Activated naive CD4-positive, alpha-beta T cell treated with anti-CD3 and anti-CD28 coated beads, Interleukin-2, amount 50 U/mL, for 72 hours (primary cell): ENCODE results near the gene ZNF497. TPM values are rescaled to one million over a fixed set of nuclear protein-coding genes. Genes with fewer than 3 reads are reported as not detected.
"Not testable (repeated sequence)": the region's sequence is repeated elsewhere in the genome, so short reads cannot be mapped to it uniquely, and the experiment has no call there.

Source experiments
- ATAC-seq, 2 donors: fragments of 150-1000 bp; cut with Tn5 transposase; 2 replicates each; pipeline ENCODE4 v1.10.0; 2021; ENCODE audit warnings: mild to moderate bottlenecking in 2 of 2, moderate library complexity in 2 of 2
- DNase-seq, 2 donors: peaks; one replicate each; pipeline ENCODE4 v3.0.0; 2021 to 2022; ENCODE audit warnings: low spot score in 2 of 2
- H3K27ac Mint-ChIP-seq, 2 donors: one replicate each; pipeline ENCODE4 v1.8.0; 2022; ENCODE audit warnings: mild to moderate bottlenecking in 2 of 2, mixed read lengths in 2 of 2
- H3K36me3 Mint-ChIP-seq, 2 donors: one replicate each; pipeline ENCODE4 v1.8.0; 2022; ENCODE audit warnings: mixed read lengths in 2 of 2
- H3K9me3 Mint-ChIP-seq, 2 donors: one replicate each; pipeline ENCODE4 v1.8.0; 2022; ENCODE audit warnings: mixed read lengths in 2 of 2
- total RNA-seq, 2 donors: library from RNA; stranded (reverse); gene quantifications; one replicate each; pipeline ENCODE4 v1.2.3, GENCODE V29; 2022

The ZNF497 gene
- total RNA-seq = 1 to 10 TPM in 1 of 2 donors, under 1 TPM in 1; 0.23 to 2.6 TPM

DNA sequence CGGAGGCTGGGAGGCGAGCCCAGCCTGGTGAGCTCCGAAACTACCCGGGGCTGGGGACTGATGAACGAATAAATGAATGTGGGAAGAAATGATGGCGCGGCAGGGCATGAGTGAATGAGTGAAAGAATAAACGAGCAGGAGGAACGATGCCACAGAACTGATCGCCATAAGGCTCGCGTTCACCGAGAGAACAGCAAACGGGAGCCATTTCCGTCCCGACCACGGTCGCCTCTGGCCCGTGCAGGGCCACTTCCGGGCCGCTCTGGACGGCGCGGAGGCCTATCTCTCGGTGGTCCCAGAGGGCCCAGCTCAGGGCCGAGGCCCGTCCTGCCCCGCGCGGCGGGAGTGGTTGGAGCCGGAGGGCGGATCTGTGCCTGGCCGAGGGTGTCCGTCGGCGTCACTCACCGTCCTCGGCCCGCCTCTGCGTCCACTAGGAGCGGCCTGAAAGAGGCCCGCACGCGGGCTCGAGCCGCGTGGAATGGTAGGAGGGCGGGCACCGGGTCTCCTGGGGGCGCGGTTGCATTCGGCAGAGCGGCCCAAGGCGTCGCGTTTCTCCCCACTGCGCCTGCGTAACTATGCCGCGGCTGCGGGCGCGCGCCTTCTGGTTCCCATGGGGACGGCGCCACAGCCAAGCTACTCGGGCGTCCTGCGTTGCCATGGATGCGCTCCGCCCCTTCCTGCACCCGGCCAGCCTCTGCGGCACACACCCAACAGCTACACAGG is at the start of gene ZNF497:
Gene ZNF497 (minus strand): TSS at position 480 of the 723 bp plus-strand sequence. CDS start 5,116 bp downstream, outside the sequence.
- H3K9me3 Mint-ChIP-seq = no peaks in the 10 kb centered on the region
- peak; percentile 97 for ATAC-seq

DNA sequence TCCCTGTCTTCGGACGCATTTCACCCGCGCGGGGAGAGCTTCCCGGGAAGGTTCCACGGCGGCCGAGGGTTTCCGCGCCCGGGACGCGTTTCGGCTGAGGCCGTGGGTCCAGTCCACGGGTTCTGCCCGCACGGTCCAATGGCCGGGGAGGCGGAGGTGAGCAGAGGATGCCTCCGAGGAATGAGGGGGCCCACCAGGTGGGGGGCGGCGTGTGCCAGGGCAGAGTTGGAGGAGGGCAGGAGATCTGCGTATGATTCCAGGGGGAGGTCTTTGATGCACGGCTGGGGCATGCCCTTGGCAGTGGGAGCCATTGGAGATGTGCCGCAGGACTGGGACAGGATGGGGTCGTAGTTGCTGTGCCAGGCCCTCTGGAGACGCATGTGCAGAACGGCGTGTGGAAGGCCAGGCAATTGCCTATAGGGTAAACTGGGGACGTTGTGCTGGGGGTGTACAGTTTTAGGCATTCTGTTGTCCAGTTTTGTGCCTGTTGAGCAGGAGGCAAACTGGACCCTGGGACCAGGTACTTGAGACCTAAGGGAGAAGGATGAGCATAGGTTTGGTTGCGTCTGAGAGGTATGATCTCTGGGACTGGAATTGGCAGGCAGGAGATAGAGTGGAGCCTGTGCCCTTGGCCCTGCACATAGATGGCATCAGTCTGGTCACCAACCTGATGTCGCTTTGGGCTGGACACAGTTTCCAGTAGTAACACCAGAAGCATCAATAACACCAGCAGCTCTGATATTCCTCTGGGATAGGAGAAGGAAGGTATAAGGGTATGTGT is 46.6 kb upstream of the ZNF497 start:
- no peaks in the 10 kb centered on the region for H3K9me3 Mint-ChIP-seq
- ATAC-seq (peak in 1 of 2 donors; percentile 23), DNase-seq (peak in 1 of 2 donors; percentile 46)
- peaks cover 6 to 15% of the 10 kb centered on the region in 2 donors for H3K36me3 Mint-ChIP-seq
- H3K27ac Mint-ChIP-seq = peak overlapping the region; percentile 83 to 92

More for the DNA sequence above, at the start of gene ZNF497:
- H3K27ac Mint-ChIP-seq = peak within 1 kb of the TSS; percentile 87 to 99
- H3K36me3 Mint-ChIP-seq = peaks cover 0 to 8% of the 10 kb centered on the region in 2 donors
- peak; percentile 96 to 97 for DNase-seq

- peak within 1 kb of the TSS; percentile 83 to 93 for H3K27ac Mint-ChIP-seq
- H3K36me3 Mint-ChIP-seq = peaks cover 6 to 15% of the 10 kb centered on the region in 2 donors
- no peaks in the 10 kb centered on the region for H3K9me3 Mint-ChIP-seq
- peak; percentile 94 to 97 for DNase-seq
- ATAC-seq = peak; percentile 92 to 97
Observed at GRCh38 chr19:58408152-58409009, 45.8 kb upstream of the ZNF497 start, which contains the start of gene ZNF584. Gene ZNF584 (plus strand): TSS chr19:58408649. CDS start chr19:58409148, 499 bp downstream.

DNA sequence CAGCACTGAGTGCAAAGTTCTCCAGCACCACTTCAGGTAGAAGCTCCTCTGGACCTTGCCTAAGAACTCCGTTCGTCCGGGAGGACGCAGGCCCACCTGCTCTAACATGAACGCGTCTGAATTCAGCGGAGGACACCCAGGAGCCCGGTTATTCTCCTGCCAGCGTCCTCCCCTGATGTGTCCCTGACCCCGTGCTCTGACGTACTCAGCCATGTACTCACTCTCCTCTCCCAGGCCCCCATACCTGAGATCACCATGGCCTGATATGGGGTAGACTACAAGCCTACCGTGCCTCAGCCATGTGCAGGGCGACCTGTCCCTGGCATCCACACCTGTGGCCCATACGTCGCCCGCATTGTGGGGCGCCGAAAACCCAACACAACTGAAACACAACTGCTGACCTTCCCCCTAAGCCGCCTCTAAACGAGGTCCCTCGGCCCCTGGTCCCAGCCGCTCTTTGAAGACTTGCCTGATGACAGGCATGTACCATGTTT is 45.2 kb upstream of the ZNF497 start:
- Mint-ChIP-seq H3K27ac (peak overlapping the region; percentile 83 to 93), H3K9me3 (no peaks in the 10 kb centered on the region), H3K36me3 (peaks cover 6 to 15% of the 10 kb centered on the region in 2 donors)
- peak in 1 of 2 donors; percentile 26 for ATAC-seq
- DNase-seq = no peak

DNA sequence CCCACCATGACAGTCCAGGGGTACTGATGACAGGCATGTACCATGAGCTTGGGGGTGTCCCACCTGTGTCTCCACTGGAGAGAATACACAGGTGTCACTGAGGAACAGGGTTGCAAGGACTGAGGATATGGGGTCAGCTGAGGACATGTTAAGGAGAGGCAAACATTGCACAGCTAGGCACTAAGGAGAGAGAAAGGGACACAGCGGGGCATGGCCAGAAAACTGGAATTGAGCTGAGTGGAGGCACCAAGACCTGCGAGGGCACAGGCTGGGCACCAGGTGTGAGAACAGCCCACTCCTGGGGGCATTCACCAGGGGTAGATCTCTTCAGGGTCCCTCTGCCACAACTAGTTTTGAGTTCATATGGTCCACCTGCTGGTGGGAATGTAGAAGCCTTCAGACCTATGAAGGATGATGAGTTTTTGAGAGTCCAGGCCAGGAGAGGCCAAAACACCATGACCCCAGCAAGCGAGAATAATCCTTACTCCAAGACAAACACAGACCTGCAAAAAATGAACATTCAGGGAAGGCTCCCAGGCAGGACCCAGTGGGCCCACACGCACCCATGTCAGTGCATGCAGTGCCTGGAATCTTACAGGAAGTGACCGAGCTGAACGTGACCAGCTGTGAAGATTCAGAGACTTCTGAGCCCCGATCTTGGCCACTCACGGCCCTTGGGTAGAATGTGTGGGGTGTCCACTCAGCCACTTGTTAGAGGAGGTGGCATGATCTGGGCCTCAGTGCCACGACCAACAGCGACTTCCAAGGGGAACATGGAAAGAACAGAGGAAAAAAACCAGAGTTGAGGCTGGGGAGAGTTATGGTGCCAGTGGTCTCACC is 44.5 kb upstream of the ZNF497 start:
- H3K9me3 Mint-ChIP-seq = no peaks in the 10 kb centered on the region
- peak overlapping the region; percentile 83 to 91 for H3K27ac Mint-ChIP-seq
- ATAC-seq (no peak), DNase-seq (no peak)
- peaks cover 6 to 15% of the 10 kb centered on the region in 2 donors for H3K36me3 Mint-ChIP-seq

DNA sequence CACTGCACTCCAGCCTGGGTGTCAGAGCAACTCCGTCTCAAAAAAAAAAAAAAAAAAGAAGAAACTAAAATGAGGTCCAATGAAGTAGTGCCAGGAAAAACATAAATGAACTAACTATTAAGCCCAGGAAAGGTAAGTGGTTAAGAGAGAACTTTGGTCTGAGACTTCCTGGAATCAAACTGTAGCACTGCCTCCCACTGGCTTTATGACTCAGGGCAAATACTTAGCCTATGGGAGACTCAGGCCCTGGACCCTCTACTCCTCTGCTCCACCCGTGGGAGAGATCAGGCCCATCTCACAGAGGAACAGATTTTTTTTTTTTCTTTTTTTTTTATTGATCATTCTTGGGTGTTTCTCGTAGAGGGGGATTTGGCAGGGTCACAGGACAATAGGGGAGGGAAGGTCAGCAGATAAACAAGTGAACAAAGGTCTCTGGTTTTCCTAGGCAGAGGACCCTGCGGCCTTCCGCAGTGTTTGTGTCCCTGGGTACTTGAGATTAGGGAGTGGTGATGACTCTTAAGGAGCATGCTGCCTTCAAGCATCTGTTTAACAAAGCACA is 41.4 kb upstream of the ZNF497 start:
- not testable (repeated sequence) for H3K36me3 Mint-ChIP-seq, H3K9me3 Mint-ChIP-seq, DNase-seq, ATAC-seq
- peak overlapping the region in 1 of 2 donors; percentile 55 for H3K27ac Mint-ChIP-seq

DNA sequence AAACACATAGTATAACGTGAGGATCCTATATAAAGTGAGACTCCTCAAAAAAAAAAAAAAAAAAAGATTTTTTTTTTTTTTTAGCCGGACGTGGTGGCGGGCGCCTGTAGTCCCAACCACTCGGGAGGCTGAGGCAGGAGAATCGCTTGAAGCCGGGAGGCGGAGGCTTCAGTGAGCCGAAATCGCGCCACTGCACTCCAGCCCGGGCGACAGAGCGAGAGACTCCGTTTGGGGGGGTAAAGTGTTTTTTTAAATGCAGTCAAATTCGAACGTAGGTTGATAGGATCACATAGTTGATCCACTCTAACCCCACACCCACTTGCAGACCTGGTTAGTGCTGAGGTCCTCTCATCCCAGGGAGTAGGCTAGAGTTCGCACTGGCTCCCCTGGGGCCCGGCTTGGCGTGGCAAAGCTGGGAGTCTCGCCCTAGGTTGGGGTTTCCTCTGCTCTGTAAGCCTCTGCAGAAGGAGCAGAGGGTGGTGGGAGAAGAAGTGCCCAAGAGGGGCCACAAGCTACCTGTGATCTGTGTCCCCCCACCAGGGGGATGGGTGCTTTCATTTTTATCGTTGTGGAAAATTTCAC is 39.4 kb upstream of the ZNF497 start:
- peak overlapping the region in 1 of 2 donors; percentile 70 for H3K27ac Mint-ChIP-seq
- H3K36me3 Mint-ChIP-seq = no peaks in the 10 kb centered on the region
- no peak for DNase-seq
- no peak for ATAC-seq
- H3K9me3 Mint-ChIP-seq = no peaks in the 10 kb centered on the region

DNA sequence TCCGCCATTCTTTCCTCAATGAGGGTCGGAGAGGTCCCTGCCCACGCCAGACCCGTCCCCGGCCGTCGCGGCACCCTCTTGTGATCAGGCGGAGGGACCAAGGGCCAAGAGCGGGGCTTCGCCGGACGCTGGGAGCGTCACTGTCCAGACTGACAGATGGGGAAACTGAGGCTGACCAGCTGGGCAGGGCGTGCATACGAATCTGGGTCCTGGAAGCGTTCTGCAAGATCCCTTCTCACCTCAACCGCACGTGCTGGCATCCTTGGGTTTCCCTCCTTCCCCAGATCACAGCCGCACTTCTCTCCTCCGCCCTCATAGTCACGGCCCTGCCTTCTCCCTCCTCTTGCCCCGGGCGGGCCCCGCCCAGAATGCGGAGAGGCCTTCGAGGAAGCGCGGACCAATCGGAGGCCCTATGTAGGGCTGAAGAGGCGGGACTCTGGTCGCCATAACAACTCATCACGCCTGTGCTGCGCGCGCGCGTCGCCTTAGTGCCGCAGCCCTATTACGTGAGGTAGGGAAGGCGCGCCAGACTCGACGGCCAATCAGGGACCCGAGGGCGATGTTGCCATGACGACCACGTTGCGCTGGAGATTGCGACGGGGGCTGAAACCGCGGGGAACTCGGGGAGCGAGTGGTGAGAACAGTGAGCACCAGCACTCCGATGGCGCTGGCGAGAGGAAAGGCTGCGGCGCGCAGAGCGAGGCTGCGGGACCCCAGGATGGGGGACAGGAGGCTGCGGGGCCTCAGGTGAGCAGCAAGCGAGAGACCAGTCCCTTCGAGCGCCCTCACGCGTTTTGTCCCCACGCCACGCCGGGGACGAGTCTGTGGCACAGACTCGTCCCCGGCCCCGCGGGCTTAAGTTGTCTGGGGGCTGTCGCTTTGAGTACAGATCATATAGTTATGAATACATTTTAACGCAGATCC is 38.6 kb upstream of the ZNF497 start:
- ATAC-seq = peak; percentile 97 to 99
- peak; percentile 98 to 99 for DNase-seq
- H3K27ac Mint-ChIP-seq = peak overlapping the region; percentile 70 to 93
- no peaks in the 10 kb centered on the region for H3K36me3 Mint-ChIP-seq
- no peaks in the 10 kb centered on the region for H3K9me3 Mint-ChIP-seq

GRCh38 chr19:58400316-58400915 is 37.9 kb upstream of the ZNF497 start:
- ATAC-seq = no peak
- DNase-seq = no peak
- no peaks in the 10 kb centered on the region for H3K36me3 Mint-ChIP-seq
- H3K27ac Mint-ChIP-seq = peak overlapping the region; percentile 70 to 93
- no peaks in the 10 kb centered on the region for H3K9me3 Mint-ChIP-seq

DNA sequence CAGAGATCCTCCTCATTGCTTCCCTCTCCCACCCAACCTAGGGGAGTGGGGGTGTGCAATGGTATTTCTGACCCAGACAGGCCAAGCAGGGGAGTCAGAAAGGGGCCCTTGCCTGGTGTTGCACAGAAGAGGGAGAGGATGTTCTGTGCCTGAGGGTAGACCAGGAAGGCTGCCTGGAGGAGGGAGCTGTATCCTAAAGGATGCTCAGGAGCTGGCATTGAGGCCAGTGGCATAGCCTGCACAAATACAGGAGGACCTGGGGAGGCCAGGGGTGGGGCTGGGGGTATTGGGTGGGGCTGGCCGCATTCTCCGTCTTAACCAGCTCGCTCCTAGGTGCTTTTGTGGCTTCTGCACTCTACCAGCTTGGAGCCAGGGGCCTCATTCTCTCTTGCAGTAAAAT is 37.4 kb upstream of the ZNF497 start:
- H3K27ac Mint-ChIP-seq = peak overlapping the region in 1 of 2 donors; percentile 53
- DNase-seq (no peak), ATAC-seq (no peak)
- peaks cover under 1 to 2% of the 10 kb centered on the region in 2 donors for H3K36me3 Mint-ChIP-seq
- H3K9me3 Mint-ChIP-seq = no peaks in the 10 kb centered on the region

DNA sequence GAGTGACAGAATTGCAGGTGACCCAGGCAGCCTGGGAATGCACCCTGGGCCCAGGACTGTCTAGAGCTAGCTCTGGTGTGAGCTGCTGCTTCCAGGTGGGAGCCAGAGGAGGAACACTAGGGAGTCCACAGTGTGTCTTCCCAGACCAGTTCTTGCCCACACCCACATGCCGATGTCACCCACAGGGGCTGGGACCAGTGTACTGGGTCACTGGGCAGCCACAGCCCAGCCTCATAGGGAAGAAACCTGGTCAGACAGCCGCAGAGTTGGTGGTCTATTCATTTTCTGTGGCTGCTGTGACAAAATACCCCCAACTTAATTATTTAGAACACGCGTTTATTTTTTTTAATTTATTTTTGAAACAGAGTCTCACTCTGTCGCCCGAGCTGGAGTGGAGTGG is 36.0 kb upstream of the ZNF497 start:
- peaks cover 13 to 16% of the 10 kb centered on the region in 2 donors for H3K36me3 Mint-ChIP-seq

DNA sequence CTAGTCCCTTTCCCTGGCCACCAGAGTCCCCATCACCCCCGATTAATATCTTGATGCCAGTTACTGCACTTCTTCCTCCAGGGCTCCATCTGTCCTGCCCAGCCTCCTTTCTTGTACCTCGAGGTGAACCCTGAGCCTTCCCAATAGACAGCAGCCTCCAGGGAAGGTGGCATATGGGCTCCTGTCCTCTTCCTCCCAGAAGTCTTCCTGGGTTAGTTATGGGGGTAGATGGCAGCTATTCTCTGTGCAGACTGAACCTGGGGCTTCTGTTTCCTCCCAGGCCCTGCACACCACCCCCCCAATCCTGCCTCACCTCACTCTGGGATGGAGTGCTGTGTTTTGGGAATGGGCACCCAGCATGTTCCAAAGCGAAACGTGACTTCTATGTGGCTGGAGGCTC is 35.5 kb upstream of the ZNF497 start:
- ATAC-seq = no peak
- H3K27ac Mint-ChIP-seq = no peak overlapping the region
- no peaks in the 10 kb centered on the region for H3K9me3 Mint-ChIP-seq
- DNase-seq = no peak
- H3K36me3 Mint-ChIP-seq = peaks cover 18% of the 10 kb centered on the region in 2 donors

More for the DNA sequence above, 36.0 kb upstream of the ZNF497 start:
- ATAC-seq = no peak
- Mint-ChIP-seq H3K9me3 (no peaks in the 10 kb centered on the region), H3K27ac (no peak overlapping the region)
- DNase-seq = no peak

GRCh38 chr19:58397533-58398037 is 35.0 kb upstream of the ZNF497 start:
- DNase-seq (no peak), ATAC-seq (no peak)
- H3K36me3 Mint-ChIP-seq = peaks cover 18 to 23% of the 10 kb centered on the region in 2 donors
- no peaks in the 10 kb centered on the region for H3K9me3 Mint-ChIP-seq
- no peak overlapping the region for H3K27ac Mint-ChIP-seq
